HG03060 (cell line): ENCODE data around the gene PRIMA1.

Experiments used
- ATAC-seq: cut with Tn5 transposase; IDR thresholded peaks from one replicate; pipeline ENCODE4 v1.9.1; 2021; ENCODE audit warnings: low read depth, moderate number of reproducible peaks; ENCODE audit not compliant: unreplicated experiment

The PRIMA1 gene

DNA sequence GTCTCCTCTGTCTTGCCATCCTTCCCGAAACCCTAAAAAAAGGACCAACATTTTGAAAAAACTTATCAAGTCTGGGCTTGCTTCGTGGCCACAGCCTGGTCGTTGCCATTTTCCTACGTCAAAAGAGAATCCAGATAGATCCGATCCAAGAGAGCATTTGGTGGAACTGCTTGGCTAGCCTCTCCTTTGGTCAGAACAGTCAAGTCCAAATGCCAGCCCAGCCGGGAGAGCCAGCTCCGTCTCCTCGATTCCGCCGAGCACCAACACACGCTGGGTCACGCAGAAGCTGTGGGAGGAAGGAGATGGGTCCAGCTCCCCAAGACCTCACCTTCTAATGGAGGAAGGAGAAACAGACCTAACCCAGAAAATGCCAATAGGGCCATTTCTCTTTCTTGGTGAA lies 9.3 kb upstream of the PRIMA1 start:
- ATAC-seq, result no peak

DNA sequence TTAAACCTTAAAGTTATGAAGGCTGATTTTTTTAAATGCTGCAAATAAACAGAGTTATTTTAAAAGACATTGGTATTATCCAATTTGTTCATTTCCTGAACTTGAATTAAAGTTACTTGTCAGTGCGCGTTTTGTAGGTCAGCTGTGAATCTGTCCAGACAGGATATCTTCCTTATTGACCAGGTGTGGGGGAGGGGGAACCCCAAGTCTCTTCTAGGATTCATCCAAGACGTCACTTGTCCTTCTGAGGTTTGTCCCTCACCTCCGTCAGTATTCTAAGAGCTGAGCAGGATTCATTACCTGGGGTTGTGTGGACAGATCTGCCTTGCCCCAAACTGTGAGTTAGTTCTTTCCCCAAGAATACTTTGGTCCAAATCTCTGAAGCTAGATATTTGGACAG lies 8.8 kb upstream of the PRIMA1 start:
- ATAC-seq, result no peak

- ATAC-seq, result no peak
Measured at GRCh38 chr14:93794756-93795155, 6.5 kb upstream of the PRIMA1 start.

- no peak for ATAC-seq
Measured at GRCh38 chr14:93793555-93794324, 5.5 kb upstream of the PRIMA1 start.

- ATAC-seq, result no peak
Measured at GRCh38 chr14:93792391-93792790, 4.1 kb upstream of the PRIMA1 start.

DNA sequence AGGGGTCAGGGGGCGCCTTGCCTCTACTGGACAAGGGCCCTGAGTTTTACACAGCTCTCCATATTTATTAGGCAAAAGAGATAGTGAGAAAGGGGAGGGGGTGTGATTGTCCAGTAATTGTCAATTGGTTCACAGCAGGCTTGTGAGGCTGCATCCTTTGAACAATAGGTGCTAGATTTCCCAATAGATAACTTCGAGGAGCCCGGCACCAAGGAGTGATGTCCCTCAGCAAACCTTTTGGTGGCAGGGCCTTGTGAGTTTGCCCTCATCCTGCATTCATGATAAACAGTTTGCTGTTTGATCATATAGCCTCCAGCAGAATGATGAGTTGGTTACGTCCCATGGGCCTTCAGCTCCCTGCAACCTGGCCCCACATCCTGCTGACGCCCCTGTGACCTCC lies 2.7 kb upstream of the PRIMA1 start:
- no peak for ATAC-seq

- ATAC-seq, result no peak
Measured at GRCh38 chr14:93789228-93790130, 1.2 kb upstream of the PRIMA1 start.

- no peak for ATAC-seq
Measured at GRCh38 chr14:93788543-93789227, 400 bp upstream of the PRIMA1 start.

DNA sequence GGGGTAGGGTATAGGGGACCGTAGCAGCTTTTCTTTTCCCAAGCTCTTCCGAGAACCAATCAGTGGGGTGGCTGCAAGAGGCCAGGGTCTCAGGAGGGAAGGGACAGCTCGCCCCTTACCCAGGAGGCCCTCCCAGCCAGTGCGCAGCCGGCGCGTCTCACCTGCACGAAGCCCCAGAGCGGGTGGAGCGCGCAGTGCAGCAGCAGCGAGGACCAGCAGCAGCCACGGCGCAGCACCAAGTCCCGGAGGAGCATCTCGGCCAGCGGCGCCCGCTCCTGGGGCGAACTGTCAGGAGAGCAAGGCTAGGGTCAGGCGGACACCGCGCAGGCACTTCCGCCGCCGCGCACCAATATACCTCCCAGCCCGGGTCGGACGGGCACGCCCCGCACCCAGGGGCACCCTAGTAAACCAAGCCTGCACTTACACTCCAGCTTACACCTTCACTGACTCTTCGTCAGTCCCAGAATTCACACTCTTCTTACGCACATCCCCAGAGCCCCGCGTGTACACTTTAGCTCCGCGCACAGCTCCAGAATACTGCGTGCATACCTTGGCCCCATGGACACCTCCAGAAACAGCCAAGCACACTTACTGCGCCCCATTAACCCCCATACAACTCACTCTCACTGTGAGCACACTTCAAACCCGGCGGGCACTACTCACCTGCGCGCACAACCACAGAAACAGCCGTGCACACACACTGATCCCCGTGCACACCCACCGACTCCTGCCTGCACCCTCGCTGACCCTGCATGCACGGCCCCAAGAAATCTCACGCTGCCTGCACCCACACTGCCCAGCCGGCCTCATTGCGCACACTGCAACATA lies 606 bp downstream of the PRIMA1 start:
- ATAC-seq, result no peak

DNA sequence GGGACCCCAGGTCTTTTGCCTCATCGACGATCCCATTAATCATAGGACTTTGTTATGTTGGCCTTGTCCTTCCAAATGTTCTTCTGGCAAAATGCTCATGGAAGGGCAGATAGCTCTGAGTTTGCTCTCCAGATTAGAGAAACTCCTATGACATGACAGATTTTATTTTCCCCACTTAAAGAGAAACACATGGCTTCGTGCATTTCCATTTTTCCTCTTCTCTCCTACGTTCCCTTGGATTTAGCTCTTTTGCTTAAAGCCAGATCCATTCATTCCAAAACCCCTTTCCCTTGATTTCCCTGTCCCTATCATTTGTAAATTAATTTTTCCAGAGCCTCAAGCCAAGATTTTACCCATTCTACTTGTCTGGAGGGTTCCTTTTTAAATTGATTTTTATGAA lies 2.9 kb downstream of the PRIMA1 start:
- no peak for ATAC-seq

DNA sequence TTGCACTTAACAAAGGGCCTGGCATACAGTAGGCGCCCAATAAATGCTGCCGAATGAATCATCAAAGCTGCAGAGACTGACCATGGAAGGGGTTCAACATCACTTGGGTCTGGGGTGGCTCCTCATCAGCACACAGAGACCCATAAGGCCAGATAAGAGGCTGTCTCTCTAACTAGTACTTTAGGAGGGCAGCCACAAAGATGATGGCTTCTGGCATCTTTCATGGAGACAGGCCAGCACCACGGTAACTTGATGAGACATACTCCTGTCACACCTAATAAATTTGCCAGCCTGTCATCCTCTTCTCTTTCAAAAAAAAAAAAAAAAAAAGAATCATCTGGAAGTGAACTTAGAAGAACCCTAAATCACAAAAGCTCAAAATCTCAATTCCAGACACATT lies 3.4 kb downstream of the PRIMA1 start:
- no peak for ATAC-seq

- ATAC-seq, result no peak
Measured at GRCh38 chr14:93780813-93781400, 7.4 kb downstream of the PRIMA1 start.

GRCh38 chr14:93778856-93779629 lies 9.2 kb downstream of the PRIMA1 start:
- no peak for ATAC-seq

- ATAC-seq, result no peak
Measured at GRCh38 chr14:93778453-93778852, 9.8 kb downstream of the PRIMA1 start.

DNA sequence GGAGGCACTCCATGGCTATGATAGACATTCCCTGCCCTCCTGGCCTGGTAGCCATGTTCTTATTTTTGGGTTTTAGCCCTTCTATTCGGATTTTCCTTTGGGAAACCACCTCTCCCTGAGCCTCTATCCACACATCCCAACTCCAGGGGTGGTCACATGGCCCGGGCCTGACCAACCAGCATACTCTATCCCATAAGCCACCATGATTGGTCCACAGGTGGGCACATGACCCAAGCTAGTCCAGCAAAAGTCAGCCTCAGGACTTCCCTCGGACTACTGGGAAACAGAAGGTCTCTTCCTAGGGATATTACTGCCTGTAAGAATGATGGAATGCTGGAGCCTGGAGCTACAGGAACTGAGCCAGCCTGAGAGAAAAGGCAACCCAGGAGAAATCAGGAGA lies 12.5 kb downstream of the PRIMA1 start:
- ATAC-seq, result no peak

DNA sequence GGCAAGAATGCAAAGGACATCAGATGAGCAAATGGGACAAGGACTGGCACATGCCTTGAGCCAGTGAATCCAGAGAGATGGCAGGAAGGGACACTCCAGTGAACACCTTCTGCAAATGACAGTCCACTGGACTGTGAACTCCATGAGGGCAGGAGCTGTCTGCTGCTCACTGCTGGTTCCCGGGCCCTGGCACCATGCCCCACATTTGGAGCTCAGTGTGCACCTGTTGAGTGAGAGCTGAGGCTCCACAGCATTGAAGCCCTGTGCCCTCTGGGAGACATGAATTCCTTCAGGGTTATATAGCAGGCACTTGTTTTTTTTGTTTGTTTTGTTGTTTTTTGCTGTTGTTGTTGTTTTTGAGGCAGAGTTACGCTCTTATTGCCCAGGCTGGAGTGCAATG lies 13.1 kb downstream of the PRIMA1 start:
- ATAC-seq, result no peak

DNA sequence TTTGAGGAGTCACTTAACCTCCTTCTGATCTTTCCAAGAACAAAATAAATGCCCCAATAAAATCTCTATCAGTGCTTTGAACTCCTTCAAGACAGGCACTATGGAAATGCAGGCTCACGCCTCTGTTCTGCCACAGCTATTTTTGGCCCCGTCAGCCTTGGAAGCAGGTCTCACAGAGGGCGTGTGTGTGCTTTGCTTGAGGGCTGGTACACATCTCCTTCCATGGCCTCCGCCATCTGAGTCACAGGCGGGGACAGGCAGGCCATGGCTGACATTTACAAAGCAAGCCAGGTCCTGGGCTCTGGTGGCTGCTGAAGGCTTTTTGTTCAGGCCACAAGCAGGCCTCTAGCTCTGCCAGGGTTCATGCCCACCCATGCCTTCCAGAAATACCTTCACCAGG lies 16.0 kb downstream of the PRIMA1 start:
- ATAC-seq, result no peak

GRCh38 chr14:93765970-93766369 lies 22.3 kb downstream of the PRIMA1 start:
- no peak for ATAC-seq

GRCh38 chr14:93765155-93765554 lies 23.1 kb downstream of the PRIMA1 start:
- ATAC-seq, result no peak
